CD1c-positive myeloid dendritic cell (primary cell): ENCODE results near the gene CCNF.
"Not testable (repeated sequence)": the region's sequence is repeated elsewhere in the genome, so short reads cannot be mapped to it uniquely, and the experiment has no call there.

Experiments
- DNase-seq: peaks from one replicate; pipeline ENCODE4 v3.0.0-alpha.2; 2016; ENCODE audit errors: extremely low spot score

The CCNF gene

DNA sequence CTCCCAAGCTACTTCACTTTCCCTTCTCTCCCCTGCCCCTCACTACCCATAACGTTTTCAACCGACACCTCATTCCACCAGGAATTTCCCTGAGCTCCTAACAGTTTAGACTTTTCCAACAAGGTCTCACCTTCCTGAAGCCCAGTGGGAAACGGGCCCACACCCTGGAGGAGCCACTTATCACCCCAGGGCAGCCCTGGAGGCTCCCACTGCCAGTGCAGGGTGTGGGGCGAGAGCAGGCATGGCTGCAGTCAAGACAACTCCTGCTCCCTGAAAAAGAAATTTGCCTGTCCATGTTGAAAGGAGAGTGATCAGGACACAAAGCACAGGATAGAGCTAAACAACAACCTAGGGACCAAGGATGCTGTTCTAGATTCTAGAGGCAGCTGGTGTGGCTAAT lies 1.7 kb upstream of the CCNF start:
- no peak for DNase-seq

DNA sequence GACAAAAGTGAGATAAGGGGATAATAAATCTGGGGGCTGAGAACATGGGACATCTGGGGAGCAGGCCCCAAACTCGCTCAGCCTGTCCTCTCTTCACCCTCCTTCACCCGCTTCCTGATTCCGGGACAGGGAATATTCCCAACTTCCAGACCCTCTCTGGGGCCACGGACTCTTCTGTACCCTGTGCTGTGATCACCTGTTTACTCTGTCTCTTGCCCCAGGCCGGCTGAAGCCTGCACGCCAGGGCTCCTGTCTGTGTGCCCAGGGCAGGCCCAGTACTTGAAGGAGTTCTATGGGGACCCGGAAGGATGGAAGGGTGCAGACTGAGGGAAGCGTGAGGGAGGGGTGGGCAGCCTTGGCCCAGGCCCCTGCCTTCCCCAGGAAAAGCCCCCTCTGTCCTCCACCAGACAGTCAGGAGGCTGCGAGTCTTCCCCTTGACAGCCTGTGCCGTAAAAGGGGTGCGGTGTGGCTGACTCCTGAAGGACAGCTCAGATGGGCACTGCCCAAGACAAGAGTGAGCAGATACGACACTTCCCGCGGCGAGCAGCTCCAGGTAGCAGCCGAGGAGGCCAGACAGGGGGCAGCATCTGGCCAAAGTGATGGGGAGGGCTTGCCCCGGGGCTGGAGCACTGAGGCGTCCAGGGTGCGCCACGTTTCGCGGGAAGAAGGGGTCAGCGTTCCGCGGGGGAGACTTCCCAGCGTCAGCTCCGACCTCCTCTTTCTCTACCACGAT lies 1.0 kb upstream of the CCNF start:
- no peak for DNase-seq

DNA sequence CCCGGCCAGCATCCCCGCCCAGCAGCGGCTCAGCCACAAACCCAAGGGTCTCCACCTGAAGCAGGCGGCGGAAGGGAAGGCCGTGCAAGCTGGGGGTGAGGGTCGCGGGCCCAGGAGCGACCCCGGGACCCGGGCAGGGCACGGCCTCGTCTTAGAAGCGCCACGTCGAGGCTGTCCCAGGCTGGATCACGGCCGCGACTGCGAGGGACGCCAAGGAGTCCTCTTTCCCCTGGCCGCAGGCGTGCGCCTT lies 538 bp upstream of the CCNF start:
- DNase-seq = no peak

DNA sequence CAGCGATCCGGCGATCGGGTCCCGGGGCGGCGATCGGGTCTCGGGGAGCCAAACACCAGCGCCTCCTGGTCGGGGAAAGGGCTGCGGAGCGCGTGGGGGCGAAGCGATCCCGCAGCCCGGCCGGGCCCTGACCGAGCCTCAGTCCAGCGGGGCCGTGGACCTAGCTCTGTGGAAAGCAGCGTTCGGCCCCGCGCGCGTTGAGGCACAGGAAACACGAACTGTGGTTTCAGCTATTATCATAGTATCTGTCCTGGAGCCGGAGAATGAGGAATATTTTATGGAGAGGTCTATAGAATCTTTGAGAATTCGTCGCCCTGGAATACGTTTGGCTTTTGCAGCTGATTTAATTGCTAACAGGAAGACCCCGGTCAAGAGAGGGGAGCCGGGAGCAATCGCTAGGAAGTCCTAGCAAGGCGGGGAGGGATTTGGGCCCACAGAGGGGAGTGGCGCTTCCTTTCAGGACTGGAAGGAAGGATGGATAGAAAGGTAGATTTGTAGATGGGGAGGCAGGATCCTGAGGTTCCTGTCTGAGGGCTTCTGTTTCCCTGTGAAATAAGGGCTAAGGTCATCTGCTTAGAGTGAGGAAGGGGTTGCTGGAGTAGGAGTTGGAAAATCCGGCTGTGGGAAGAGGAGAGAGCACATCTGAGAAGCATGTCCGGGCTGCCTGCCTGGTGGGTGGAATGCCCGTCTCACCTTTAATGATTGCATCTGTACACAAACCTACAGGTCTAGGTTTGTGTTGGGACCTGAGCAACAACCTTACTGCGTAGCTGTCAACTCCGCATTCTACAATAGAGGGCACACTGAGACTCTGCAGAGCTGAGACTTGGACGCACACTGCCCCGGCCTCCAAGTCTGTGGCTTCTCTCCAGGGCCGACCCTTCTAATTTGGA lies 770 bp downstream of the CCNF start:
- peak; percentile 6 for DNase-seq

DNA sequence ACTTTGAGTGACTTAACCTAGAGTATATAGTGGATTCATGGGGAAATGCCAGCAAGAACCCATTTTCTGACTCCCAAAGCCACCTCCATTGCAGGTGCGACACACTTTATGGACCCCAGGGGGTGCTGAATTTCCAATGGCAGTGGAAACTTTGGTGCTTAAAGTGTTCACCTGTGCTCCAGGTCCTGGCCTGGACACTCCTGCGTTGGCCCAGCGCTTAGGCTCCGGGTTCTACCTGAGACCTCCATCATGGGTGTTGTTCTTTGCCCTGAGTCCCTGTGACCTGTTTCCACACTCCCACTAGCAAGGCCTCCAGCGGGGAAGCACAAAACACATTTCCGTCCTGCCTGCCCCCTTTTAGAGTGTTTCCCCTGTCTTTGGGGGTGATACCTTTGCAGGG lies 3.0 kb downstream of the CCNF start:
- no peak for DNase-seq

DNA sequence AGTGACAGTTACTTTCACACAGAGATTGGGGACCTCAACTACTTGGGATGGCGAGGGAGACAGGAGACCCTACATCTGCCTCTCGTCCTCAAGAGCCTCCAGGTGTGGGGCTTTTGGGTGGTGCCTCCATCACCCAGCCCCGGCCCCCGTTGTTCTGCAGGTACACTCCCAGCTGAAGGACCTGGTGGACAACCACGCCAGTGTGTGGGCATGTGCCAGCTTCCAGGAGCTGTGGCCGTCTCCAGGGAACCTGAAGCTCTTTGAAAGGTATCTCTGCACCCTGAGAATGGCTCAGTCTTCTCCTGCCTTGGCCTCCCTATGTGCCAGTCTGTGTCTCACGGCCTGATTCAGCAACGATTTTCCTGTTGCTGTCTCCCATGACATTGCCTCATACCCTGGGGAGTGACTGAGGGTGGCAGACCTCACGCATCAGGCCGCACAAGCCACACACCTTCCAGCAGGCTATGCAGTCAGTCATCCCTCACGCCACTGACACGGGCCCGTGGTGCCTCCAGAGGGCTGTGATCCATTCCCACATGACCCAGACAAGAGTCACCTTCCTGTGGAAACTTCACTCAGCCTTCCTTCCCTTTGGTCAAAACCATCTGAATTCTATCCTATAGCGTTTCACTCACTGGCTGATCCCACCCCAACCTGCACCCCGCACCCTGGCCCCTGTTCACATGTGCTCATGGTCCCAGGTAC lies 3.7 kb downstream of the CCNF start:
- no peak for DNase-seq

DNA sequence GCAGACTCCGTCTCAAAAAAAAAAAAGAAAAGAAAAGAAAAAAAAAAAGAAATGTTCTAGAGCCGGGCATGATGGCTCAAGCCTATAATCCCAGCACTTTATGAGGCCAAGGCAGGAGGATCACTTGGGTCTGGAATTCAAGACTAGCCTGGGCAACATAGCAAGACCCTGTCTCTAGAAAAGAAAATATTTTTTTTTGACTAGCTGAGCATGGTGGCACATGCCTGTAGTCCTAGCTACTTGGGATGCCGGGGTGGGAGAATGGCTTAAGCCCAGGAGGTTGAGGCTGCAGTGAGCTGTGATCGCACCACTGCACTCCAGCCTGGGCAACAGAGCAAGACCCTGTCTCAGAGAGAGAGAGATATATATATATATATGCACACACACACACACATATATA lies 6.0 kb downstream of the CCNF start:
- DNase-seq = not testable (repeated sequence)

DNA sequence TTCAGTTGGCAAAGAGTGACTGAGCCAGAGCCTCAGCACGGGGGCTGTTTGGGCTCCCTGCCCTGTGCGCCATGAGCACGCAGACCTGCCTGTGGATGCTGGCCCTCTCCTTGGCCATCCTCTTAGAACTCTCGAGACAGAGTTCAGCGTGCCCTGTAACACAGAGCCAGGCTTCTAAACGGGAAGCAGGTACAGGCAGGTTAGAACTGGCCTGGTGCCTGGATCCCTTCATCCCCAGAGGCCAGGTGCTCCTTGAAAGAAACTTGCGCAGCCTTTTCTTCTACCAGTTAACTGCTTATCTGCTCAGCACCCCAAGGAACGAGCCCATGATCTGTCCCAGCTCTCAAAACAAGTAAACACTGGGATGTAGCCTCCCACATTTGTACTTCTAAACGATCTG lies 6.9 kb downstream of the CCNF start:
- DNase-seq = no peak

DNA sequence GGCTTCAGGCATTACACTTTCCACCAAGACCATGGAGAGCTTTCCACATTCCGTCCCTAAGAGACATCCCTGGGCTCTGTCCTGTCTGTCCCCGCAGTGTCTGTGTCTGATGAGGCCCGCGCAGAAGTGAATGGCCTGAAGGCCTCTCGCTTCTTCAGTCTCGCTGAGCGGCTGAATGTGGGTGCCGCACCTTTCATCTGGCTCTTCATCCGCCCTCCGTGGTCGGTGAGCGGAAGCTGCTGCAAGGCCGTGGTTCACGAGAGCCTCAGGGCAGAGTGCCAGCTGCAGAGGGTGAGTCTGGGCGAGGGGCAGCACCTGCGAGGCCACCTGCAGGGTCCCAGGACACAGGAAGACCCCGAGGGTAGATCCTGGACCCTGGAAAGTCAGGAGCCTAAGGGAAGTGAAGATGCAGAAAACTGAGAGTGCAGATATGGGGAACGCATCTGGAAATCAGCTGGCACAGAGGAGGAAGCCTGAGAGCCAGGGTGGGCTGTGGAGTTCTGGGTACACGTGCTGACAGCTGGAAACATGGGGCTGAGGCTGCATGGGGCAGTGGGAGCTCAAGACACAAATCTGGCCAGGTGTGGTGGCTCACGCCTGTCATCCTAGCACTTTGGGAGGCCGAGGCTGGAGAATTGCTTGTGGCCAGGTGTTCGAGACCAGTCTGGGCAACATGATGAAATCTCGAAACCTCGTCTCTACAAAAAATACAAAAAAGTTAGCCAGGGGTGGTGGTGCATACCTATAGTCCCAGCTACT lies 8.0 kb downstream of the CCNF start:
- DNase-seq = no peak

DNA sequence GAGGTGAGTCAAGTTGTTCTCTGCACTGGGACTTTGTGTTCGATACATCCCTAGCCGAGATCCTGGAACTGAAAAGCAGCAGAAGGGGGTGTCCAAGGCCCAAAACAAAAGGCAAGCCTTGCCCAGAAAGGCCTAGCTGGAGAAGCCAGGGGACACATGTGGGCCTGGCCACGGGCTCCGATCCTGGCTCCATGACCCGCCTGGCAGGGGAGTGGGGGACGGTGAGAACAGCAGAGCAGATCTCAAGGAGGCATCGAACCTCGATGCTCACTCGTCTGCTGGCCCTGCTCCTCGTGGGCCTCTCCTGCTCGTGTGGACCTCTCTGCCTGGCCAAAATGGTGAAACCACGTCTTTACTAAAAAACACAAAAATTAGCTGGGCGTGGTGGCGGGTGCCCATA lies 8.9 kb downstream of the CCNF start:
- no peak for DNase-seq

DNA sequence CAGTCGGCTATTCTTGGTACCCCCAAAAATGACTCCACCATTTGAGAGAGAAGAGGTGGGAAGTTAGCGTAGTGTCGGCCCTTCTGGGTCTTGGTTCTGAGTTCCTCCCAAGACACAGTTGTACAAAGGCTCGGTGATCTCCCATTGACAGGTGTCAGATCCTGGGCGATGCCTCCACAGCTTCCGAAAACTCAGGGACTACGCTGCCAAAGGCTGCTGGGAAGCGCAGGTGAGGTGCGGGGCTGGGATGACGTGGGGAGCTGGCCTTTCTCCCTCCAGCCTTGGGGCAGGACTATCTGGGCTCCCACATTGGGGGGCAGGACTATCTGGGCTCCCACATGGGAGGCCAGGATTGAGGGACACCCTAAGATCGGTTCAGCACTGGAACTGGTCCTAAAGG lies 10.4 kb downstream of the CCNF start:
- DNase-seq = no peak

DNA sequence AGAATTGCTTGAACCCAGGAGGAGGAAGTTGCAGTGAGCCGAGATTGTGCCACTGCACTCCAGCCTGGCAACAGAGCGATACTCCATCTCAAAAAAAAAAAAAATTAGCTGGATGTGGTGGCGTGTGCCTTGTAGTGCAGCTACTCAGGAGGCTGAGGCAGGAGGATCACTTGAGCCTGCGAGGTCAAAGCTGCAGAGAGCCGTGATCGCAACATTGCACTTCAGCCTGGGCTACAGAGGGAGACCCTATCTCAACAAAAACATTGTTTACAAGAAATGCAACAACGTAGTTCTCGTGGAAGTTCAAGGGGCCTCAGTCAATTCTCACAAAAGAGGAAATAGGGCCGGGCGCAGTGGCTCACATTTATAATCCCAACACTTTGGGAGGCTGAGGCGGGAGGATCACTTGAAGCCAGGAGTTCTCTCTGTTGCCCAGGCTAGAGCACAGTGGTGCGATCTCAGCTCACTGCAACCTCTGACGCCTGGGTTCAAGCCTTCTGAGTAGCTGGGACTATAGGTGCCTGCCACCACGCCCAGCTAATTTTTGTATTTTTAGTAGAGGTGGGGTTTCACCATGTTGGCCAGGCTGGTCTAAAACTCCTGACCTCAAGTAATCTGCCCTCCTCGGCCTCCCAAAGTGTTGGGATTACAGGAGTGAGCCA lies 12.0 kb downstream of the CCNF start:
- not testable (repeated sequence) for DNase-seq

DNA sequence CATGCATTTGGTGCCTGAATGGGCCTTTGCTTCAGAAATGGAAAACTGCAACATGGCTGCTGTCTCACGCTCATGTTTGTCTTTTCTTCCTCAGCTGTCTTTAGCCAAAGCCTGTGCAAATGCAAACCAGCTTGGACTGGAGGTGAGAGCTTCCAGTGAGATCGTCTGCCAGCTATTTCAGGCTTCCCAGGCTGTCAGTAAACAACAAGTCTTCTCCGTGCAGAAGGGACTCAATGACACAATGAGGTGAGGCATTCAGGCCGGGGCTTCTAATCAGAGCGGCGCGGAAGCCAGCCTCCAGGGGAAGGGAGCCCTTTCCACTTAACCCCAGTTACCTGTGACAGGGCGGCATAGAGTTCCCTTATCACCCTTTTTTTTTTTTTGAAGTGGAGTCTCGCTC lies 14.3 kb downstream of the CCNF start:
- DNase-seq = no peak

DNA sequence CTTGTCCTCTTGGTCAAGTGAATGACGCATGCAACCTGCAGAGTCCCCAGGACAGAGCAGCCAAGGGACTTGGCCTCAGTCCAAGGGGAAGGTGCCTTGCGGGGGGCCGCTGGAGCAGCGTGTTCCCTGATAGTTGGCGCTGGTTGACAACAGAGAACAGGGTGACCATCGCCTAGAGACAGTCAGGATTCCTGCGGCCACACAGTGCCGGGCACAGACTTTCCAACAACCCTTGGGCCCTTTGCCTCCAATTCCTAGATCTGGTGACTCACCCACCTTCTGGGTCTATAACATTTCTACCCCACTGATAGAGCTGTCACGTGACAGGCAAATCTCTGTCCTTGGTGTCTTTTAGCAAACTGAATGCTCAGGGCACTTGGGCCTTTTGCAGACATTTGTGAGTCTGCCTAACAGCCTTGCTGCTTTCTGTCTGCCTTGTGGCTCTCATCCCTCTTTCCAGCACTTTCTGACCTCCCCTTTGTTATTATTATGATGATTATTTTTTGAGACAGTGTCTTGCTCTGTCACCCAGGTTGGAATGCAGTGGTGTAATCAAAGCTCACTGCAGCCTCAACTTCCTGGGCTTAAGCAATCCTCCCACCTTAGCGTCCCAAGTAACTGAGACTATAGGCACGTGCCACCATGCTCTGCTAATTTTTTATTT lies 18.8 kb downstream of the CCNF start:
- DNase-seq = no peak

DNA sequence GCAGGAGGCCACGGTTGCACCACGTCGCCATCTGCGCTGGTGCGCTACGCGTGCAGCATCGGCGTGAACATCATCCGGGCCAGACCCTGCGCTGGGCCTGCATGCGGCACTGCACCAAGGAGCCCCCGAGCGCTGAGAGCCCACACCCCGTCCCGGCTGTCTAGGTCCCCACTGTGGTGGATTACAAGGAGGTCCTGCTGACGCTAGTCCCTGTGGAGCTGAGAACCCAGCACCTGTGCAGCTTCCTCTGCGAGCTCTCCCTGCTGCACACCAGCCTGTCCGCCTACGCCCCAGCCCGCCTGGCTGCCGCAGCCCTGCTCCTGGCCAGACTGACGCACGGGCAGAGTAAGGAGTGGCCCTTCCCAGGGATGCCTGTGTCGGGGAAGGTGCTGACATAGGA lies 19.9 kb downstream of the CCNF start:
- DNase-seq = no peak

DNA sequence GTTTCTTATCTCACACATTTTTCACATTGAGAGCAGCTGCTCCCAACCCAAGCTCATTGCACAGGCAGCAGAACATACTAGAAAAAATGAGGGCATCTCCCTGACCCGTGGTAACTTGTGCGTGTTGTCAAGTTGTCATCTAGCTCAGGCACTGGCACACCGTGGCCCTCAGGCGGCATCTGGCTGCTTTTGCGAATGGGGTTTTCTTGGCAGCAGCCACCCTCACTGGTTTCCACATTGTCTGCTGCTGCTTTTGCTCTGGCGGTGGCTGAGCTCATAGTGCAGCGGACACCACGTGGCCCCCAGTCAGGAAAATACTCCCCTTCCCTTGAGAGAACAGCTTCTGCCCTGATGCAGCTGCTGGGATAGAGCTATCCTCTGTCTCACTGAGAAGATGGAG lies 21.3 kb downstream of the CCNF start:
- no peak for DNase-seq

DNA sequence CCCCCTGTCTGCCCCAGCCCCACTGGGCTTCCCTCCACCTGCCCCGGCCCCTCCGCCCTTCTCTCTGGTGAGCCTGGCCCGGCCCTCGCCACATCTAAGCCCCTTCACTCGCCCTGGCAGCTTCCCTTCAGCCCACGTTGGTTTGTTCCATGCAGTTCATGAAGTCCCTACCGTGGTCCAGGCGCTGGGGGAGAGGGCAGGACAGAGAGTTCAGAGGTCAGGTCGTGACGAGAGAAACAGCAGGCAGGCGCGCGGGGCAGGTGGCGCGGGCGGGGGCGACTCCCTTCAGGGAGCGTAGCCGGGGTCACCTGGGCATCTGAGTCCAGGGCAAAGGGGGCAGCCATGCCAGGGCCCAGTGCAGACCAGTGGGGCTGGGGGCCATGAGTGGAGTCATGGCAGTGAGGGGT lies 21.7 kb downstream of the CCNF start:
- no peak for DNase-seq

DNA sequence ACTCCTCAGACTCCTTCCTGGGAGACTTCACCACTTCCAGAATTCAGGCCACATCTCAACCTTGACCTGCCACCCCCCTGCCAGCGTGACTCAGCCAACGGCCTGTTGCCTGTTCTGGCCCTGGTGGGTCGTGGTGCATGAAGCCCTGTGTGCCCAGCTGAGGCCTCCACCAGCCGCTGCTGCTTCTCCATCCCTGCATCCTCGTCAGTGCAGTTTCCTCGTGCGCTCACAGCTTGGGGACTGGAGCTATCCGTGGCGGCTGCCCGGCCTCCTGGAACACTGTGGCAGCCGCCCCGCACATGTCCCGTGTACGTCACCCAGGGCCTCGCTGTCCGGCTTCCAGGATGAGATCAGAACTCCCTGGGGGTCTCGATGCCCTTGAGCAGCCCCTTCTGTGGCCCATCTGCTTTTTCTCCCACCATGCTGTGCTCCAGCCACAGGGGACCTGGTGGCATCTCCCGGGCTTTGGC lies 22.6 kb downstream of the CCNF start:
- no peak for DNase-seq

DNA sequence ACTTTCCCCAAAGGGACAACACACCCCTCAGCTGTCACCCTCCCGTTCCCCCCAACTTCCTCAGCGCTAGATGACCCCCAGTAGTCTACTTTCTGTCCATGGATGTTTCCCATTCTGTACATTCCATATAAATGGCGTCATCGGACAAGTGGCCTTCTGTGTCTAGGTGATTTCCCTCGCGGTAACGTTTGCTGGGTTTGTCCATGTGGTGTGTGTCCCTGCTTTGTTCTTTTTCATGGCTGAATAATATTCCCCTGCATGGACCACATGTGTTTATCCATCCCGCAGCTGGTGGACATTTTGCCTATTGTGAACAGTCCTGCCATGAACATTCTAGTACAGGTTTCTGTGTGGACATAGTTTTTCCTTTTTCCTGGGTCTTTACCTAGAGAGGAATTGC lies 23.4 kb downstream of the CCNF start:
- DNase-seq = no peak

DNA sequence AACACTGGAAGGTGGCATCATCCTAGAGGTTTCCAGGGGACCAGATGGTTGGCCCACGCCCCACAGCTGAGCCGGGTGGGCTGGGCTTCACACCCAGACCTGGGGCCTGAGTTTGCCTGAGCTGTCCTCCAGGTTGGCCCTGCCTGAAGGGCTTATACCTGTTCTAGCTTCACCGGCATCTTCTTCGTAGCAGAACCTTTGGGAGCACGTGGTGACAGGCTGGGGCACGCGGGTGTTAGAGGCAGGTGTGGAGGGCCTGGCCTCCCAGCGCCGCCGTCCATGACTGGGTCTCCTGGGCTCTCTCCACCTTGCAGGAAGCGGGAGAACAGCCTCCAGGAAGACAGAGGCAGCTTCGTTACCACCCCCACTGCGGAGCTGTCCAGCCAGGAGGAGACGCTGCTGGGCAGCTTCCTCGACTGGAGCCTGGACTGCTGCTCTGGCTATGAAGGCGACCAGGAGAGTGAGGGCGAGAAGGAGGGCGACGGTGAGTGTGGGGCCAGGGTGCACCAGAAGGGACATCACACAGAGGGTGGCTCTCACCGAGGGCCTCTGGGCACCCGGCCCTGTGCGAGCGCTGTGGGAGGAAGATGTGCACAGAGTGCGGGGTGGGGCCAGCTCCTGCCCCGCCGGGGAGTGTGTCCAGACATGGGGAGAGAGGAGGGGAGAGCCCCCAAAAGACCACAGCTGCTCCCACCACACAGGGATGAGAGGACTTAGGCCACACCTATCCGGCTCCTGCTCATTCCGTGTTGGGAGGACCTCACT lies 26.0 kb downstream of the CCNF start:
- no peak for DNase-seq
